ENCODE data around the gene COL11A2. TPM values are rescaled to one million over a fixed set of nuclear protein-coding genes. Genes with fewer than 3 reads are reported as not detected.

The COL11A2 gene
- total RNA-seq, 3 donors from 2014 or later = 0.32 to 1.0 (median 0.98) TPM

GRCh38 chr6:33123181-33123580 lies 69.1 kb downstream of the COL11A2 start:
- no peaks in the 10 kb centered on the region for H3K4me1 ChIP-seq
- H3K9me3 ChIP-seq = peaks cover 6 to 12% of the 10 kb centered on the region in 2 donors
- H3K36me3 ChIP-seq = no peaks in the 10 kb centered on the region
- H3K4me3 ChIP-seq = no peak overlapping the region
- no peak overlapping the region for H3K27ac ChIP-seq
- intact Hi-C loops (cut with DNase I; ENCODE audit: low total_unique reads) = no loop called here
- TF ChIP-seq POLR2A (IDR thresholded peaks at IDR 0.05) (no peak), POLR2AphosphoS5 (IDR thresholded peaks at IDR 0.05) (no peak), CTCF (IDR thresholded peaks at IDR 0.05) (no peak)
- H3K27me3 ChIP-seq = no peaks in the 10 kb centered on the region
- no peak for DNase-seq (ENCODE audit: low spot score in 2 of 2)

- Histone ChIP-seq H3K27me3 (peaks cover 2 to 13% of the 10 kb centered on the region in 2 donors), H3K27ac (no peak overlapping the region), H3K36me3 (no peaks in the 10 kb centered on the region), H3K4me1 (no peaks in the 10 kb centered on the region), H3K9me3 (peaks cover 6 to 12% of the 10 kb centered on the region in 2 donors), H3K4me3 (no peak overlapping the region)
- intact Hi-C loops (cut with DNase I; ENCODE audit: low total_unique reads) = no loop called here
- TF ChIP-seq POLR2A (IDR thresholded peaks at IDR 0.05) (no peak), CTCF (IDR thresholded peaks at IDR 0.05) (no peak), POLR2AphosphoS5 (IDR thresholded peaks at IDR 0.05) (no peak)
- no peak for DNase-seq (ENCODE audit: low spot score in 2 of 2)
Observed at GRCh38 chr6:33120001-33120400, 72.3 kb downstream of the COL11A2 start.

GRCh38 chr6:33118525-33119123 lies 73.6 kb downstream of the COL11A2 start:
- intact Hi-C loops (cut with DNase I; ENCODE audit: low total_unique reads) = loop anchor here (10.0 kb wide), 1 partner anchor 126 kb away; no protein-coding TSS in a partner anchor
- no peak for DNase-seq (ENCODE audit: low spot score in 2 of 2)
- H3K27ac ChIP-seq = no peak overlapping the region
- peaks cover 2 to 13% of the 10 kb centered on the region in 2 donors for H3K27me3 ChIP-seq
- H3K9me3 ChIP-seq = peaks cover under 1 to 5% of the 10 kb centered on the region in 2 donors
- H3K36me3 ChIP-seq = no peaks in the 10 kb centered on the region
- no peaks in the 10 kb centered on the region for H3K4me1 ChIP-seq
- TF ChIP-seq POLR2A (IDR thresholded peaks at IDR 0.05) (no peak), CTCF (IDR thresholded peaks at IDR 0.05) (peak; percentile 80 to 95 (median 89))
- no peak overlapping the region for H3K4me3 ChIP-seq

- intact Hi-C loops (cut with DNase I; ENCODE audit: low total_unique reads) = loop anchor here (10.0 kb wide), 1 partner anchor 127 kb away; no protein-coding TSS in a partner anchor
- DNase-seq (ENCODE audit: low spot score in 2 of 2) = no peak
- TF ChIP-seq POLR2A (IDR thresholded peaks at IDR 0.05) = no peak
- TF ChIP-seq CTCF (IDR thresholded peaks at IDR 0.05) = no peak
- no peak for TF ChIP-seq POLR2AphosphoS5 (IDR thresholded peaks at IDR 0.05)
Observed at GRCh38 chr6:33117811-33118277, 74.4 kb downstream of the COL11A2 start.

GRCh38 chr6:33116841-33117711 lies 75.2 kb downstream of the COL11A2 start:
- intact Hi-C loops (cut with DNase I; ENCODE audit: low total_unique reads) = loop anchor here (10.0 kb wide), 1 partner anchor 128 kb away; no protein-coding TSS in a partner anchor
- H3K27me3 ChIP-seq = peaks cover 2 to 13% of the 10 kb centered on the region in 2 donors
- no peak for DNase-seq (ENCODE audit: low spot score in 2 of 2)

More at GRCh38 chr6:33117811-33118277, 74.4 kb downstream of the COL11A2 start:
- H3K4me1 ChIP-seq = no peaks in the 10 kb centered on the region
- no peaks in the 10 kb centered on the region for H3K36me3 ChIP-seq
- peaks cover 2 to 13% of the 10 kb centered on the region in 2 donors for H3K27me3 ChIP-seq
- no peak overlapping the region for H3K27ac ChIP-seq
- no peaks in the 10 kb centered on the region for H3K9me3 ChIP-seq
- no peak overlapping the region for H3K4me3 ChIP-seq

More at GRCh38 chr6:33116841-33117711, 75.2 kb downstream of the COL11A2 start:
- H3K27ac ChIP-seq = no peak overlapping the region
- no peaks in the 10 kb centered on the region for H3K36me3 ChIP-seq
- H3K4me1 ChIP-seq = no peaks in the 10 kb centered on the region
- H3K9me3 ChIP-seq = no peaks in the 10 kb centered on the region
- no peak overlapping the region for H3K4me3 ChIP-seq
- no peak for TF ChIP-seq POLR2AphosphoS5 (IDR thresholded peaks at IDR 0.05)
- TF ChIP-seq POLR2A (IDR thresholded peaks at IDR 0.05) = no peak
- TF ChIP-seq CTCF (IDR thresholded peaks at IDR 0.05) = no peak
